ENCODE results near the gene OR10A3.

The OR10A3 gene

DNA sequence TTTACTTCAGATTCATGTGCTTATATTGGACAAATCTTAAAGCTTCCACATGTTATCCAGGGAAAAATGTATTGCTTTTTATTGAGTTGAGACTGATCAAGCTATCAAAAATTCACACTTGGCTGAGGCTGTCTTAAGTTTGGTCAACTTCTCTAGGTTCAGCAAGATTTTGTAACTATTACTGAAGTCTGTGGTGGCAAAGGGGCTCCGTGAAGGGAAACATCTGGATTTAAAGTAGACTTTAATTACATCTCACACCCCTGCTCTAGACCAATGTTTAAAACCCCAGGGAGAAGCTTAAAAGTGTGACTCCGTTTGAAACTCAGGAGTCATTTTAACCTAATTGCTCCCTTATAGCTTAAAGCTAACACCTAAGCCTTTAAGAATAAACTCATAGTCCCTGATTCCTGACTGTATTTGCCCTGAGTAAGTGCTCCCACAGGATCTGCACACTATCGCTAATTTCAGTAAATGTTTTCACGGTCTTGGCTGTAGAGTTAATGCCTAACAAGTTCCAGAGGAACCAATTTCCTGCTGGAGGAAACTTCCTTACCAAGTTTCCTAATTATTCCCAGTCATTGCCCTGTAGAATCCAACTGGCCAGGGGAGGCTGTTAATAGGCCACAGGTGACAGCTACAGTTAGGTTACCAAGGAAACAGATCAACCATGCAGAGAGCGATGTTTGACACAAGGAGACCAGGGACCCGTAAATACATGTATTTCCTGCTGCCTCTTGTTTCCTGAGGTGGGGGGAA lies 50.9 kb downstream of the OR10A3 start:
- peak; percentile 46 for DNase-seq

DNA sequence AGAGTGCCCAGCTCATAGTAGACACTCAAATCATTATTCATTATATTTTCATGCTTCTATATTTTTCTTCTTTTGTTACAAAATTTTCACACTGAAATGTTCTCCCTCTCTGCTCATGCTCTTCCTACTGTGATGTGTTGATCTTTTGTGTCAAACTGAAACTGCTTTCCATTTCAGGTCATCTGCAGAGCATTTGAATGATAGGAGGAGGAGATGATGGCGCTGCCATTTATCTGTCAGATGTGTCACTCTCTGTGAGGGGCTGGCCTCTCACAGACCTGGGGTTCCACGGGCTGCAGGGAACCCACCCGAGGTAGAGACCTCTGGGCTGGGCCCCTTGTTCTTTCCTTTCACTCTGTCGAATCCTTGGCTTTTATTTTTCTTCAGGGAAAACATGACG lies 51.5 kb downstream of the OR10A3 start:
- no peak for DNase-seq

Data from DMS53 (cell line).